HG02798 (cell line): ENCODE measurements around the gene PCGF3.
"Not testable (repeated sequence)": the region's sequence is repeated elsewhere in the genome, so short reads cannot be mapped to it uniquely, and the experiment has no call there.

ENCODE experiments used
- ATAC-seq: cut with Tn5 transposase; IDR thresholded peaks from one replicate; pipeline ENCODE4 v1.9.1; 2021; ENCODE audit warnings: mild to moderate bottlenecking; ENCODE audit not compliant: unreplicated experiment, poor library complexity

The PCGF3 gene

DNA sequence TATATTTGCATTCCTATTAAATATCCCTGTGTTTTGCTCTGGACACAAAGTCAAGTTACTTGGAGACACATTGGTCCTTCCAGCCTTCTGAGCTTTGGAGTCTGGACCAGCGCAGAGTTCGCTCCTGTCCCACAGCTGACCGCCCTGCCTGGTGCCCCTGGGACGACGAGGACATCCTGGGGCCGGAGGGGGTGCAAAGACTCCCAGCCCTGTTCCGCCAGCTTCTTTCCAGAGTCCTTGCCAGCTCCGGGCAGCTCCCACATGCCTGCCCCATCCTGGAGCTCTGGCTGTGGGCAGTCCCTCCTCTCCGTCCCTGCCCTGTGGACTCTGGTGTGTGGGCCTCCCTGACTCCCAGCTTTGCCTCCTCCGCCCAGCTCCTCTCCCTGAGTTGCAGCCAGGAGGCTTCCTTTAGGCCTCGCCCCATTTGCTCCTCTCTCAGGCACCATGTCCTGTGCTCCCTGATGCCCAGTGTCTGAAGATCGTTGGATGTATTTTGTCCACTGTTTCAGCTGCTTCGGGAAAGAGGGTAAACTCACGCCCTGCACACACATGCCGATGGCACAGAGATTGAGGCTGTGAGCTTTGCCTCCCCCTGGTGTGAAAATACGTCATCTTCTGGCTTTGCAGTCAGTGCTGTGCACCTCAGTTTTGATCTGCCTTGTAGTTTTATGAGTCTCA lies 4.9 kb upstream of the PCGF3 start:
- no peak for ATAC-seq

DNA sequence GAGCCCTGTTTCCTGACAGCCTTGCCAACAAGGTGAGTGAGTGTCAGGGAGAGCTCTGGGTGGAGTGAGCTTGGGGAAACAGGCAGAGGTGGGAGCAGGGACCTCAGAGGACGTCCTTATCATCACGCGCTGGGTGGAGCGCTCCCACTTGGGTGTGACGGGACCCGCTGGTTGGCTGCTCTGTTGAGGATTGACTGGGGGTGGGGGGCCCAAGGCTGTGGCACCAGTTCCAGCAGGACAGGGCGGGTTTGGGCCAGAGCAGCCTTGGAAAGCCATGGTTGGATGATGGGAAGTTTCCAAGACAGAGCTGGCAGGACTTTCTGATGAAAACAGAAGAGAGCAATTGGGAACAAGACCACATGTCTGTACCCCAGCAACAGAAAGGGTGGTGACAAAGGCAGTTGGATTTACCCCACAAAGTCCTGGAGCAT lies 3.0 kb upstream of the PCGF3 start:
- no peak for ATAC-seq

DNA sequence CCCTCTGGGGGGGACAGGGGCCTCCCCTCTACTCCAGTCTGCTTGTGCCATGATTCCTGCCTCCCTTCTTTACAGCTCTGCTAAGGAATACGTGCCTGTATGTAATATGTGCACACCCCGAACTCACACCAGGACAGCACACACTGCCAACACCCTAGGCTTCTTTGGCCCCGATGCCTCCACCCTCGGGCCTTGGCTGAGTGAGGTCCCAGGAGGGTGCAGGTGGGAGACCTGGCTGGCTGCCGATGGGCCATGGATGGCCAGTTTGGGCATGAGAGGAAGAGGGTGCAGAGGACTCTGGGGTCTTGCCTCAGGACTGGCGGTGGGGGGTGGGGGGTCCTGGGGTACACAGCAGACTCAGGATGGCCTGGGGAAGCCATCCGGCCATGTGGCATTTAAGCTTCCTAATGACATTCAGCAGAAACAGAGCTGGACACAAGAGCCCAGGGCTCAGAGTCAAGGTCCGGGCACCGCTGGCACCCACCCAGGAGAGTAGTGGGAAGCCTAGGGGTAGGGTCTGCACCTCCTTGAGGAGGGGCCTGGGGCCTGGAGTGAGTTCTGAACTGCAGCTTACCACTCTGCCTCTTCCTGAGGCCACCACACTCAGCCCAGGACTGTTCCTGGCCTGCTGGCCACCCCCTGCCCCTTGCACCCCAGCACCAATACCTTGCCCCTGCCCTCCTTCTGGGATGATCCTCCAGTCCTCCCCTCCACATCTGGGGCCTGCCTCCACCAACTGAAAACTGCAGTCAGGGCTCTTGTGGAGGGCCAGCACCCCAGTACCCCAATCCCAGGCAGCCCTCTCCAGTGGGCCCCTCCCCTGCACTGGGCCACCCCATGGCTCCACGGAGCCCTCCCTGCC lies 2.1 kb upstream of the PCGF3 start:
- no peak for ATAC-seq

DNA sequence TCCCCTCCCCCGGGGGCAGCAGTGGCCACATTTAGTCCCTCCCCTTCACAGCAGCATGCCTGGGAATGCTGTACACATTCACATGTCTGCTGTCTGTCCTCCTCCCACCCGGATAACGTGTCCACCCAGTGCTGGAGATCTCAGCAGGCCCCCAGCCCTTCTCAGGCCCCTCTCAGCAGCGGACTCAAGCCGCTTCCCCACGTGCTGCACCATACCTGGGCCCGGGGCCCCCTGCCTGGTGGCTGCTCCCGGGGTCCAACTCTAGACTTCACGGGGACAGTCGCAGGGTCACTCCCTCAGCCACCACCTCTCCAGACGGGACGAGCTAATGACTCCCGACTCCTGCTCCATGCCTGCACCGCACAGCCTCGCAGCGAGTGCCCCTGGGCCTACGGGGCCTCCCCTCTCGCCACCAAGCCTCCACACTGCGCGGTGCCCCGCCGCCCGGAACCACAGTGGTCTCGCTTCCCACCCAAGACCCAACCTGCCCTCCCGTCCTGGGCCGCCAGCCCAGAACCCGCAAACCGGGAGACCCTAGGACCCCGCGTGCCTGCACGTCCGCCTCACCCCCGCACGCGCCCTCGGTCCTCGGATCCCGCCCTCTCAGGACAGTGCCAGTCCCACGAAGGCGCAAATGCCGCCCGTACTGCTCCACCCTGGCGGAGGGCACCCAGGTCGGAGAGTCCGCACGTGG lies 1.3 kb upstream of the PCGF3 start:
- no peak for ATAC-seq

DNA sequence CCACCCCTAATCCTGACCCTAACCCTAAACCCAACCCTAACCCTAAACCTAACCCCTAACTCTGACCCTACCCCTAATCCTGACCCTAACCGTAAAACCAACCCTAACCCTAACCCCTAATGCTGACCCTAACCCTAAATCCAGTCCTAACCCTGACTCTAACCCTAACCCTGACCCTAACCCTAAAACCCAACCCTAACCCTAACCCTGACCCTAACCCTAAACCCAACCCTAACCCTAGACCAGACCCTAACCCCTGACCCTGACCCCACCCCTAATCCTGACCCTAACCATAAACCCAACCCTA lies 708 bp upstream of the PCGF3 start:
- no peak for ATAC-seq

DNA sequence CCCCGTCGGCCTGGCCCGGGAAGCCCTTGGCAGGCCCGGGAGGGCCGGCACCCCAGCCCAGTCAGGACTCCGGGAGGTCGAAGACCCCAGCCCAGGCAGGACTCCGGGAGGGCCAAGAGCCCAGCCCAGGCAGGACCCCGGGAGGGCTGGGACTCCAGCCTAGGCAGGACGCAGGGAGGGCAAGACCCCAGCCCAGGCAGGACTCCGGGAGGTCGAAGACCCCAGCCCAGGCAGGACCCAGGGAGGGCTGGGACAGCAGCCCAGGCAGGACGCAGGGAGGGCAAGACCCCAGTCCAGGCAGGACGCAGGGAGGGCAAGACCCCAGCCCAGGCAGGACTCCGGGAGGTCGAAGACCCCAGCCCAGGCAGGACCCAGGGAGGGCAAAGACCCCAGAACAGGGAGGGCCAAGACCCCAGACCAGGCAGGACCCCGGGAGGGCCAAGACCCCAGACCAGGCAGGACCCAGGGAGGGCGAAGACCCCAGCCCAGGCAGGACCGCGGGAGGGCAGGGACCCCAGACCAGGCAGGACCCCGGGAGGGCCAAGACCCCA lies 526 bp downstream of the PCGF3 start:
- not testable (repeated sequence) for ATAC-seq

DNA sequence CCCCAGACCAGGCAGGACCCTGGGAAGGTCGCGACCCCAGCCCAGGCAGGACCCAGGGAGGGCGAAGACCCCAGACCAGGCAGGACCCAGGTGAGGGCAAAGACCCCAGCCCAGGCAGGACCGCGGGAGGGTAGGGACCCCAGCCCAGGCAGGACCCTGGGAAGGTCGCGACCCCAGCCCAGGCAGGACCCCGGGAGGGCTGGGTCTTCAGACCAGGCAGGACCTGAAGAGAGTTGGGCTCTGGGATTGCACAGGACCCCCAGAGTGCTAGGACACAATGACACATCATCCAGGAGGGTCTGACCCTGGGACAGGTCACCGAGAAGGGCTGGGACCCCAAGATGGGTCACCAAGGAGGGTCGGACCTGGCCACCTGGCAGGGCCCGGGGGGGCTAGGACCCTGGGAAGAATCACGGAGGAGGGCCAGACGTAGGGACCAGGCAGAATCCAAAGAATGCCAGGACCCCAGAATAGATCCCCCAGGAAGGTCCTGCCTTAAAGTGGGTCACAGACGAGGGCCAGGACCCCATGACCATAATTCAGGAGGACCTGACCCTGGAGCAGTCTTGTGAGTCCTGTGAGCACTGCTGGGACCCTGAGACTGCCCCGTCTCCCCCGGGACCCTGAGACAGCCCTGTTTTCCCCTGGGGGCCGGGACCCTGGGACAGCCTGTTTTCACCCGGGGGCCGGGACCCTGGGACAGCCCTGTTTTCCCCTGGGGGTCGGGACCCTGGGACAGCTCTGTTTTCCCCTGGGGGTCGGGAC lies 1.4 kb downstream of the PCGF3 start:
- no peak for ATAC-seq

DNA sequence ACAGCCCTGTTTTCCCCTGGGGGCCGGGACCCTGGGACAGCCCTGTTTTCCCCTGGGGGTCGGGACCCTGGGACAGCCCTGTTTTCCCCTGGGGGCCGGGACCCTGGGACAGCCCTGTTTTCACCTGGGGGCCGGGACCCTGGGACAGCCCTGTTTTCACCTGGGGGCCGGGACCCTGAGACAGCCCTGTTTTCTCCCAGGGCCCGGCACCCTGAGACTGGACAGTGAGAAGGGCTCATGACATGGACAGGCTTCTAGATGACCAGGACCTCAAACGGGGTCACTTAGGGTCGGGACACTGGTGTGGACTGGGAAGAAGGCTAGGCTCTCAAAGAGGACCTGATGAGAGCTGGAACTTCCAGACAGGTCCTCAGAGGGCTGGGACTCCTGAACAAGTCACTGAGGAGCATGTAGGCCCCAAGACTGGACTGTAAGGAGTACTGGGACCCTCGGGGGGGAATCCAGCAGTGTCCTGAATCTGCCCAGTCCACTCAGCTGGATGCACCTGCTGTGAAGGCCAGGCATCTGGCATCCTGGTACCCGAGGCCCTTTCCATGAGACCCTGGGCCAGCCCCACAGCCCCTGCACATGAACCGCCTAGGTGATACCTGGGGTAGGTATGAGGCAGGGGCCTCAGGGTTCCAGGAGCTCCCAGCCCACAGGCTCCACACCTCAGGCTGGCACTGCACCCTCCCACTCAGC lies 2.4 kb downstream of the PCGF3 start:
- no peak for ATAC-seq

DNA sequence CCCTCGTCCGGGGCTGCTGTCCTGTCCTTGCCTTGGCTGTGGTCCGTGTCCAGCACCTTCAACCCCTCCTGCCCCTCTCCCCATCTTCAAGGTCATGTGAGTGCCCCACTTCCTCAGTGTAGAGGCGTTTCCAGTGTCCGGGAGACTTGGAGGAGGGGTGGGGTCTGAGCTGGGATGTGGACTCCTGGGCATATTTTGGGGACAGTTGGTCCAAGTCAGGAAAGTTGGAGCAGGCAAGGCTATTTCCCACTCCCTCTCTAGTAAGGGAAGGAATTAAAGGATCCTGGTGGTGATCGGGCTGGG lies 3.0 kb downstream of the PCGF3 start:
- ATAC-seq = no peak

DNA sequence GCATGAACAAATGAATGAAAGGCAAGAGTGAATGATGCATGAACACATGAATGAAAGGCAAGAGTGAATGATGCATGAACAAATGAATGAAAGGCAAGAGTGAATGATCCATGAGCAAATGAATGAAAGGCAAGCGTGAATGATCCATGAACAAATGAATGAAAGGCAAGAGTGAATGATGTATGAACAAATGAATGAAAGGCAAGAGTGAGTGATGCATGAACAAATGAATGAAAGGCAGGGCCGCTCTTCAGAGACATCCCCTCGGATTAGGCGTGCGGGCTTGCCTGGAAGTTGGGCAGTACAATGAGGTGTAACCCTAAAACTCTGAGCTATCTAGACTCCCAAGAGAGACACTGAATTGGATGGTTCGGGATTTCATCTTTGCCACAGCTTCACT lies 3.7 kb downstream of the PCGF3 start:
- ATAC-seq = no peak

DNA sequence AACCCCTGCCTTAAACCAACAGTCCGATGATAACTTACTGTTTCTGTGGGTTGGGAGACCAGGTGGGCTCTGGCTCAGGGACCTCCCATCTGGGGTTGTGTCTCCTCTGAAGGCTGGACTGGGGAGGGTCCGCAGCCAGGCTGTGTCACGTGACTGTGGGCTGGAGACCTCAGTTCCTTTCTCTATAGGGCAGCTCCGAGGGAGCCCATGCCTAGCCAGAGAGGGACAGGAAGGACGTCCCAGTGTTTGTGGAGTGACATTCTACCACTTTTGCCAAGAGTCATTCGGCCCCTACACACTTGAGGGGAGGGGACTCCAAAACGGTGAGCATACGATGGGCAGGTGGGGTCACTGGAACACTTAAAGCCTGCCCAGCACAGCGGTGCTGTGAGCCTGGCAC lies 4.5 kb downstream of the PCGF3 start:
- no peak for ATAC-seq

DNA sequence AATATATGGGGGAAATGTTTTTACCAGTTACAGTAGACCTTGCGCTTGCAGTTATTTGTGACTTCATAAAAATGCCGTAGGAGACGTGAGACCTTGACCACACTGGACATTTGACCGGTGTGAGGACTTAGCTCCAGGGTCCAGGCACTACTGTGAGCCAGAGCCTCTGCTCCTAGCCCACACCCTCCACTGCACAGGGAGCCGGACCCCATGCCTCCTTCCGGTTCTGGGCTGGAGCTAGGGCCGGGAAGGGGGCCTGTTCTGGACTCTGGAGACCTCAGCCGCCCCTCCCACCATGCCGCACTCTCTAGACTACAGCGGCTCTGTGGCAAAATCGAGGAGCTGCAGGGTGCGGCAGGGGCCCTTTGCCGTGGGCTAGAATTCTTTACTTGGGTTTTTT lies 5.3 kb downstream of the PCGF3 start:
- ATAC-seq = no peak

DNA sequence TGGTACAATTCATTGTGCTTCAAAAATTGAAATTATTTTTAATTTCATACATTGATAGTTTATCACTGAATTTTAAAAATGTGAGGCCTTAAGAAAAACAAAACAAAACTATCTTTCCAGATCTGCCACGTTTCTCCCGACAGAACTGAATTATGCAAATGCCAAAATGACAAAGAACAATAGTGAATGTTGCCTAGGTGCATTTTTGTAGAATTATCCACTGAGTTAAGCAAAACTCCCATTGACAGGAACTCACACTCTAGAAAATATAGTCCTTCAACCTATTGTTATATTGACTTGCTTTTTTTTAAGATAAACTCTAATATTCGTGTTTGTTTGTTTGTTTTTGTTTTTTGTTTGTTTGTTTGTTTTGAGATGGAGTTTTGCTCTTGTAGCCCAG lies 6.5 kb downstream of the PCGF3 start:
- no peak for ATAC-seq

DNA sequence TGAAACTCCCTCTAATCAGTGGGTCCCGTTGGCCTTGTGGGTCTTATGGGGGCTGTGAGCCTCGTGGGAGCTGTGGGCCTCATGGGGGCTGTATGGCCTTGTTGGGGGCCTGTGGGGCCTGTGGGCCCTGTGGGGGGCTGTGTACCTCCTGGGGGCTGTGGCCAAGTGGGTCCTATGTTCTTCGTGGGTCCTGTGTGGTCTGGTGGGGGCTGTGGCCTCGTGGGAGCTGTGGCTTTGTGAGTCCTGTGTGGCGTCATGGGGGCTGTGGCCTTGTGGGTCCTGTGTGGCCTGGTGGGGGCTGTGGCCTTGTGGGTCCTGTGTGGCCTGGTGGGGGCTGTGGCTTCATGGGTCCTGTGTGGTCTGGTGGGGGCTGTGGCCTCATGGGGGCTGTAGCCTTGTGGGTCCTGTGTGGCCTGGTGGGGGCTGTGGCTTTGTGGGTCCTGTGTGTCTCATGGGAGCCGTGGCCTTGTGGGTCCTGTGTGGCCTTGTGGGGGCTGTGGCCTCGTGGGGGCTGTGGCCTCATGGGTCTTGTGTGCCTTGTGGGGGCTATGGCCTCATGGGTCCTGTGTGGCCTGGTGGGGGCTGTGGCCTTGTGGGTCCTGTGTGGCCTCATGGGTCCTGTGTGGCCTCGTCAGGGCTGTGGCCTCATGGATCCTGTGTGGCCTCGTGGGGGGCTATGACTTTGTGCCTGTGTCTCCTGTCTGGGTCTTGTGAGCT lies 7.4 kb downstream of the PCGF3 start:
- no peak for ATAC-seq

DNA sequence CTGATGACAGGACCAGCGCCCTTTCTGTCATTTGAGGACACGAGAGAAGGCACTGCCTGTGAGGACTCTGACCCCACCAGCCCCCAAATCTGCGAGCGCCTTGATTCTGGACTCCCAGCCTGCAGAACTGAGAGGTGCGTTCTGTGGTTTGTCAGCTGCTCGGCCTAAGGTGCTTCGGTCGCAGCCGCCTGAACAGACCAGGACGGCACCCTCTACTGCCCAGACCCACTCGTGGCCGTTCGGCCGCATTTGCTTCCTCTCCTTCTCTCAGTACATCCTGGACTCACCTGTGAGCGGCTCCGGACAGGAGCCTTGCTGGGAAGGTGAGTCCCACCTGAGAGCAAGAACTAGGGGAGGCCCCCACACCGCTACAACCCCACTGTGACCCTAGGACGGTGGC lies 8.5 kb downstream of the PCGF3 start:
- no peak for ATAC-seq

DNA sequence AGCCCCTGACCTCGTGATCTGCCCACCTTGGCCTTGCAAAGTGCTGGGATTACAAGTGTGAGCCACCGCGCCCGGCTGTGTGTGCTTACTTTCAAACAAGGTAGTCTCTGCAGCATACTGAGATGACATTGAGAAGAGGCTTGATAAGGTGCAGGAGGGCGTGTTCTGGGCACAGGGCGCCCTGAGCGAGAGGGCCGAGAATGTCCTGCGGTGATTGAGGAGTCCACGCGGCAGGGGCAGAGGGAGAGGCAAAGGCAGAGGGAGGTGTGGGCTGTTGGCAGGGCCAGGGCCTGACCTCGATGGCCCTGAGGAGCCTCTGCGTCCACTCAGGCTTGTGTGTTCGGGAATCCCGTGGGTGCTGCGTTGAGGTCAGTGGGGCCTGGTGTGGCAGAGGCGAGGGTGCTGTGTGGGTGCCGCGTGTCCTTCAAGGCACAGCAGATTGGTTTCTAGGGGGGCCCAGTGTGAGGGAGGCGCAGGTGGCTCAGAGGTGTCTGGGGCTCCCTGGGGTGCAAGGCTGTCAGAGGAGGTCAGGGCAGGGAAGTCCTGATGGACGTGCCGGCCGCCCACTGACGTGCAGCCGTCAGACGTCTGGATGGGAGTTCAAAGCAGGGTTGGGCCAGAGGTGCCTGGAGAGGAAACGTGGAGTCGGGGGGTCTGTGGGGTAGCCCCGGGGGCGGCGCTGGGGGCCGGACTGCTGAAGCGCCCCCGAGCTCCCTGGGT lies 12.1 kb downstream of the PCGF3 start:
- ATAC-seq = no peak

DNA sequence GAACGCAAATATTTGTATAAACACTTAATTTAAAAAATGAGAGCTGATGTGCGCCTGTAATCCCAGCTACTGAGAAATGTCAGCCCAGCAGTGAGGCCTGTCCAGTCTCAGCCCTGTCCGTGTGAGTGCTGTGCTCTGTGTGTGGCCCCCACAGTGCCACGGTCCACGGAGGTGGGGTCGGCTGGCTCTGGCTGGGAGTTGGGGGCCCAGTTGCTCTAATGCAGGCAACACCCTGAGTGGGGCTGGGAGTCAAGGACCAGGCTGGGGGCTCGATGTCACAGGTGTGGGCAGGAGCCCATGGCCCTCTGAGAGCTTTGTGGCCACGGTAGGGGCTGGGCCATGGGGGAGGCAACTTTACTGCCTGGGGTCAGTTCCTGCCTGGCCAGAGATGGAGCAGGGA lies 12.8 kb downstream of the PCGF3 start:
- no peak for ATAC-seq

DNA sequence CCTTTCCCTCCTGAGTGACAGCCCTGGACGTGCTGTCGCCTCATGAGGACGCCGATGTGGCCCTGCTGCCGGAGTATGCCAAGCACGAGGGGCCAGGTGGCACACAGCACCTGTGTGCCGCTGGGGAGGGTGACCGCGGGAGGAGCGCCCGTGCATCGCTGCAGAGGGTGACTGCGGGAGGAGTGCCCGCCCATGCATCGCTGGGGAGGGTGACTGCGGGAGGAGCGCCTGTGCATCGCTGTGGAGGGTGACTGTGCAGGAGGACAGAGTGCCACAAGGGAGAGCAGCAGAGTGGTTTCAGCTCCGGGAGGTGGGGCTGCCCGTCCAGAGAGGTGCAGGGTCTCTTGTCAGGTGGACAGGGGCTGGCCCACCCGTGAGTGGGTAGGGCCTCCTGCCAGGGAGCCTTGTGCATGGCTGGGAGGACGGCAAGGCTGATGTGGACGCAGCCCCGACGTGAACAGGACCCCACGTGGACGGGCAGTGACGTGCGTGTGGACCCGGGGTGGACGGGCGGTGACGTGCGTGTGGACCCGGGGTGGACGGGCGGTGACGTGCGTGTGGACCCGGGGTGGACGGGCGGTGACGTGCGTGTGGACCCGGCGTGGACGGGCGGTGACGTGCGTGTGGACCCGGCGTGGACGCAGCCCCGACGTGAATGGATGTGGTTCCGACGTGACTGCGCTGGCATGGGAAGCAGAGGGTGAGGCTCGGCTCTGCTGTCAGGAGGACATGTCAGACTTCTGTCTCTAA lies 14.7 kb downstream of the PCGF3 start:
- no peak for ATAC-seq
